NCI-H748 (cell line): ENCODE results near the gene ZNF337.
"Not testable (repeated sequence)": the region's sequence is repeated elsewhere in the genome, so short reads cannot be mapped to it uniquely, and the experiment has no call there.

Experiments
- DNase-seq: peaks from one replicate; lab custom pipeline; 2025; ENCODE audit not compliant: unreplicated experiment; lab: John Stamatoyannopoulos, UW

ZNF337 gene

DNA sequence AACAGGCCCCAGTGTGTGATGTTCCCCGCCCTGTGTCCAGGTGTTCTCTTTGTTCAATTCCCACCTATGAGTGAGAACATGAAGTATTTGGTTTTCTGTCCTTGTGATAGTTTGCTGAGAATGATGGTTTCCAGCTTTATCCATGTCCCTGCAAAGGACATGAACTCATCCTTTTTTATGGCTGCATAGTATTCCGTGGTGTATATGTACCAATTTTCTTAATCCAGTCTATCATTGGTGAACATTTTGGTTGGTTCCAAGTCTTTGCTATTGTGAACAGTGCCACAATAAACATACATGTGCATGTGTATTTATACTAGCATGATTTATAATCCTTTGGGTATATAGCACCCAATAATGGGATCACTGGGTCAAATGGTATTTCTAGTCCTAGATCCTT is 66.0 kb downstream of the ZNF337 start:
- not testable (repeated sequence) for DNase-seq

DNA sequence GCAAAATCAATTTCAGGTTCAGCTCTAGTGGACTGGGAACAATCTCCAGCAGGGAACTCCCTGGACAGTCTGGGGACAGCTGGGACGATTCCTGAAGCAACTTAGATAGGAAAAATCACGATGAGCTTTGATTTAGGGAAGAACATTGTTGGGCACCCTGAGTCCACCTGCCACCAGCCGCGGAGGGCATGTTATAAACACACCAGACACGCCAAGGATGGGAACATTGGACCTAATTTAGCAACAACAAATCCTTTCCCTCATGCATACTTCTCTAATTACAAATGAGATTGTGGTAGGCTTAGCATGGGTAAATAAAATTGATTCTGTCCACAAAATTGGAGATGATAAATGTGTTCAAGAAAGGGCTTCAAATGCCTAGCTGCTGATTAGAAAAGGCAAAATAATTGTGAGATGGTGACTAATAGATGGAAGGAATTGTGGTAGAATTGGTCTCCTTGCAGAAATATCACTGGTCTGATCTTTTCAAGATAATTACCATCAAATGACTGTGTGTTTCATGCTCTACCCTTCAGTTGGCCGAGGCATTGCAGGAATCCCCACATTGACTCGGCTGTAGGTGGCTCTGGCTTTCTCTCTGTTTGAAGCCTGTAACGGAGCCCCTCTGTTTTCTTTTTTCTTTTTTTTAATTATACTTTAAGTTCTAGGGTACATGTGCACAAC is 66.7 kb downstream of the ZNF337 start:
- no peak for DNase-seq

DNA sequence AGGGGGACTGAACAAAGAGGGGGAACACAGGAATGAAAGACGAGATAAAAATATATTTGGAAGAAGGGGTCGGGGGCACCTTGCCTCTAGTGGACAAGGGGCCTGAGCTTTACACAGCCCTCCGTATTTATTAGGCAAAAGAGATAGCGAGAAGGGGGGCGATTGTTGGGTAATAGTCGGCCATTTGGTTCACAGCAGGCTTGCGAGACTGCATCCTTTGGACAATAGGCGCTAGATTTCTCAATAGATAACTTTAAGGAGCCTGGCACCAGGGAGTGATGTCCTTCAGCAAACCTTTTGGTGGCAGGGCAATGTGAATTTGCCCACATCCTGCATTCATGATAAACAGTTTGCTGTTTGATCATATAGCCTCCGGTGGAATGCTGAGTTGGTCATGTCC is 69.9 kb downstream of the ZNF337 start:
- DNase-seq = no peak

DNA sequence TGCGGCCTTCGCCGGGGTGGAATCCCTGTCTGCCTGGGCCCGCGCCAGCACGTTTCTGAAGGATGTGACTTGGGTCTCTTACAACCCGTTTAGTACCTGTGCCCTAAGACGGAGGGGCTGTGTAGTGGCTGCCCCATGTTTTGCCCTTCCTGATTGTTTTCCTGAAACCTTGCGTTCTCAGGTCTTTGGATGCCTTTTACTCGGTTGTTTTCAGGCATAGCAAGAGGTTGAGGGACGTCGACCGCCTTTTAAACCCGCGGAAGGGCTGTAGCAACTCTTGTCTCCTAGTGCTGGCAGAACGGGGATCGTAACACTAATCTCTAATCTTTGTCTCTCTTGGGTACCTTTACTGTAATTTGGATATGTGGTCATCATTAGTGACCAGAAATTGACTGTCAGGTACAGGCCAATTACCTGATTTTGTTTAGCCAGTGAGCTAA is 72.1 kb downstream of the ZNF337 start:
- DNase-seq = no peak
